ENCODE measurements around the gene FAIM2. TPM values are rescaled to one million over a fixed set of nuclear protein-coding genes. Genes with fewer than 3 reads are reported as not detected.

Gene FAIM2
- total RNA-seq, 1 experiment from 2014 or later, result 0.22 TPM

GRCh38 chr12:49944718-49945117, 41.0 kb upstream of the FAIM2 start:
- ChIA-PET POLR2A (interaction anchor here (1.3 kb wide), 1 partner anchor 11 kb away, joined by 4 read pairs; no protein-coding TSS in a partner anchor), CTCF (interaction anchor here (0.8 to 8.2 kb wide), 18 partner anchors 10 to 222 kb away, joined by 3 to 168 read pairs (median 11); partner anchors contain the start of genes AQP6, CERS5 and NCKAP5L)
- H3K9me3 Mint-ChIP-seq, result no peaks in the 10 kb centered on the region
- H3K4me3 Mint-ChIP-seq, result no peak overlapping the region
- peaks cover 40% of the 10 kb centered on the region for H3K4me1 Mint-ChIP-seq
- TF ChIP-seq AFF4 (CRISPR knock-in tag; IDR thresholded peaks at IDR 0.05; ENCODE audit: borderline replicate concordance) (no peak), ZNF317 (CRISPR knock-in tag; IDR thresholded peaks at IDR 0.05; ENCODE audit: borderline replicate concordance, low read depth) (no peak), OVOL2 (CRISPR knock-in tag; IDR thresholded peaks at IDR 0.05; ENCODE audit: borderline replicate concordance) (no peak), ZNF671 (CRISPR knock-in tag; IDR thresholded peaks at IDR 0.05) (no peak), ETV6 (CRISPR knock-in tag; IDR thresholded peaks at IDR 0.05) (no peak), NFE2L1 (CRISPR knock-in tag; IDR thresholded peaks at IDR 0.05) (no peak), FOXP4 (CRISPR knock-in tag; IDR thresholded peaks at IDR 0.05) (no peak), SMAD4 (CRISPR knock-in tag; IDR thresholded peaks at IDR 0.05) (no peak)
- TF ChIP-seq, protein P1, sequence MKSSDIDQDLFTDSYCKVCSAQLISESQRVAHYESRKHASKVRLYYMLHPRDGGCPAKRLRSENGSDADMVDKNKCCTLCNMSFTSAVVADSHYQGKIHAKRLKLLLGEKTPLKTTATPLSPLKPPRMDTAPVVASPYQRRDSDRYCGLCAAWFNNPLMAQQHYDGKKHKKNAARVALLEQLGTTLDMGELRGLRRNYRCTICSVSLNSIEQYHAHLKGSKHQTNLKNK (CRISPR knock-in tag; IDR thresholded peaks at IDR 0.05), result no peak
- TF ChIP-seq, protein P2, sequence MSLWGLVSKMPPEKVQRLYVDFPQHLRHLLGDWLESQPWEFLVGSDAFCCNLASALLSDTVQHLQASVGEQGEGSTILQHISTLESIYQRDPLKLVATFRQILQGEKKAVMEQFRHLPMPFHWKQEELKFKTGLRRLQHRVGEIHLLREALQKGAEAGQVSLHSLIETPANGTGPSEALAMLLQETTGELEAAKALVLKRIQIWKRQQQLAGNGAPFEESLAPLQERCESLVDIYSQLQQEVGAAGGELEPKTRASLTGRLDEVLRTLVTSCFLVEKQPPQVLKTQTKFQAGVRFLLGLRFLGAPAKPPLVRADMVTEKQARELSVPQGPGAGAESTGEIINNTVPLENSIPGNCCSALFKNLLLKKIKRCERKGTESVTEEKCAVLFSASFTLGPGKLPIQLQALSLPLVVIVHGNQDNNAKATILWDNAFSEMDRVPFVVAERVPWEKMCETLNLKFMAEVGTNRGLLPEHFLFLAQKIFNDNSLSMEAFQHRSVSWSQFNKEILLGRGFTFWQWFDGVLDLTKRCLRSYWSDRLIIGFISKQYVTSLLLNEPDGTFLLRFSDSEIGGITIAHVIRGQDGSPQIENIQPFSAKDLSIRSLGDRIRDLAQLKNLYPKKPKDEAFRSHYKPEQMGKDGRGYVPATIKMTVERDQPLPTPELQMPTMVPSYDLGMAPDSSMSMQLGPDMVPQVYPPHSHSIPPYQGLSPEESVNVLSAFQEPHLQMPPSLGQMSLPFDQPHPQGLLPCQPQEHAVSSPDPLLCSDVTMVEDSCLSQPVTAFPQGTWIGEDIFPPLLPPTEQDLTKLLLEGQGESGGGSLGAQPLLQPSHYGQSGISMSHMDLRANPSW (CRISPR knock-in tag; conservative IDR thresholded peaks at IDR 0.05; ENCODE audit: low read depth), result no peak
- TF ChIP-seq, protein P3, sequence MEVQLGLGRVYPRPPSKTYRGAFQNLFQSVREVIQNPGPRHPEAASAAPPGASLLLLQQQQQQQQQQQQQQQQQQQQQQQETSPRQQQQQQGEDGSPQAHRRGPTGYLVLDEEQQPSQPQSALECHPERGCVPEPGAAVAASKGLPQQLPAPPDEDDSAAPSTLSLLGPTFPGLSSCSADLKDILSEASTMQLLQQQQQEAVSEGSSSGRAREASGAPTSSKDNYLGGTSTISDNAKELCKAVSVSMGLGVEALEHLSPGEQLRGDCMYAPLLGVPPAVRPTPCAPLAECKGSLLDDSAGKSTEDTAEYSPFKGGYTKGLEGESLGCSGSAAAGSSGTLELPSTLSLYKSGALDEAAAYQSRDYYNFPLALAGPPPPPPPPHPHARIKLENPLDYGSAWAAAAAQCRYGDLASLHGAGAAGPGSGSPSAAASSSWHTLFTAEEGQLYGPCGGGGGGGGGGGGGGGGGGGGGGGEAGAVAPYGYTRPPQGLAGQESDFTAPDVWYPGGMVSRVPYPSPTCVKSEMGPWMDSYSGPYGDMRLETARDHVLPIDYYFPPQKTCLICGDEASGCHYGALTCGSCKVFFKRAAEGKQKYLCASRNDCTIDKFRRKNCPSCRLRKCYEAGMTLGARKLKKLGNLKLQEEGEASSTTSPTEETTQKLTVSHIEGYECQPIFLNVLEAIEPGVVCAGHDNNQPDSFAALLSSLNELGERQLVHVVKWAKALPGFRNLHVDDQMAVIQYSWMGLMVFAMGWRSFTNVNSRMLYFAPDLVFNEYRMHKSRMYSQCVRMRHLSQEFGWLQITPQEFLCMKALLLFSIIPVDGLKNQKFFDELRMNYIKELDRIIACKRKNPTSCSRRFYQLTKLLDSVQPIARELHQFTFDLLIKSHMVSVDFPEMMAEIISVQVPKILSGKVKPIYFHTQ (CRISPR knock-in tag; IDR thresholded peaks at IDR 0.05), result no peak
- DNase-seq (ENCODE audit: low spot score) (no peak), ATAC-seq (no peak)
- no peaks in the 10 kb centered on the region for H3K36me3 Mint-ChIP-seq
- no peak overlapping the region for H3K27ac Mint-ChIP-seq
- H3K27me3 Mint-ChIP-seq (ENCODE audit: low read depth), result peaks cover 9% of the 10 kb centered on the region; the same call in 1 of the 2 replicates

- peaks cover 9% of the 10 kb centered on the region; the same call in 1 of the 2 replicates for H3K27me3 Mint-ChIP-seq (ENCODE audit: low read depth)
- no peak overlapping the region for H3K27ac Mint-ChIP-seq
- DNase-seq (ENCODE audit: low spot score), result no peak
- no peaks in the 10 kb centered on the region for H3K36me3 Mint-ChIP-seq
- ATAC-seq, result no peak
- ChIA-PET POLR2A (no interaction called here), CTCF (interaction anchor here (1.2 to 2.7 kb wide), 5 partner anchors 12 to 112 kb away, joined by 5 to 24 read pairs (median 8); no protein-coding TSS in a partner anchor)
- H3K9me3 Mint-ChIP-seq, result no peaks in the 10 kb centered on the region
- H3K4me1 Mint-ChIP-seq, result peaks cover 40% of the 10 kb centered on the region
- no peak overlapping the region for H3K4me3 Mint-ChIP-seq
- TF ChIP-seq E2F4 (CRISPR knock-in tag; IDR thresholded peaks at IDR 0.05; ENCODE audit: borderline replicate concordance, low read depth) (no peak), OVOL2 (CRISPR knock-in tag; IDR thresholded peaks at IDR 0.05; ENCODE audit: borderline replicate concordance) (no peak), FOXP1 (CRISPR knock-in tag; IDR thresholded peaks at IDR 0.05; ENCODE audit: borderline replicate concordance) (no peak), ZNF532 (CRISPR knock-in tag; IDR thresholded peaks at IDR 0.05; ENCODE audit: borderline replicate concordance) (no peak), SMAD4 (CRISPR knock-in tag; IDR thresholded peaks at IDR 0.05) (no peak), ESRRA (CRISPR knock-in tag; IDR thresholded peaks at IDR 0.05; ENCODE audit: borderline replicate concordance) (no peak)
Measured at GRCh38 chr12:49944046-49944445, 40.3 kb upstream of the FAIM2 start.
